GM18858 (cell line): ENCODE measurements around the gene LRP1.

Experiments
- ATAC-seq: cut with Tn5 transposase; IDR thresholded peaks from one replicate; pipeline ENCODE4 v1.9.1; 2021; ENCODE audit not compliant: unreplicated experiment

LRP1 gene

GRCh38 chr12:57152639-57153038, 24.4 kb downstream of the LRP1 start:
- ATAC-seq: no peak

GRCh38 chr12:57153415-57153997, 25.2 kb downstream of the LRP1 start:
- no peak for ATAC-seq

DNA sequence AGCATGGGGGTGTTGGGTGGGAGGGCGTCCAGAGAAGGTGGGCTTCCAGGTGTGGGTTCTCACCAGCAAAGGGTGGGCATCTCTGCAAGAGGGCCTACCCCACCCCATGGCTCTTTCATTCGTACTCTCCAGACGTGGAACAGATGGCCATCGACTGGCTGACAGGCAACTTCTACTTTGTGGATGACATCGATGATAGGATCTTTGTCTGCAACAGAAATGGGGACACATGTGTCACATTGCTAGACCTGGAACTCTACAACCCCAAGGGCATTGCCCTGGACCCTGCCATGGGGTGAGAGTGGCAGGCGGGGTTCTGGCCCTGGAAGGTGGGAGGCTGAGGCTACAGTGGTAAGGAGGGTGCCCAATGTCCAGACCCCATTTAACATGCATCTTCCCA, 25.8 kb downstream of the LRP1 start:
- no peak for ATAC-seq

DNA sequence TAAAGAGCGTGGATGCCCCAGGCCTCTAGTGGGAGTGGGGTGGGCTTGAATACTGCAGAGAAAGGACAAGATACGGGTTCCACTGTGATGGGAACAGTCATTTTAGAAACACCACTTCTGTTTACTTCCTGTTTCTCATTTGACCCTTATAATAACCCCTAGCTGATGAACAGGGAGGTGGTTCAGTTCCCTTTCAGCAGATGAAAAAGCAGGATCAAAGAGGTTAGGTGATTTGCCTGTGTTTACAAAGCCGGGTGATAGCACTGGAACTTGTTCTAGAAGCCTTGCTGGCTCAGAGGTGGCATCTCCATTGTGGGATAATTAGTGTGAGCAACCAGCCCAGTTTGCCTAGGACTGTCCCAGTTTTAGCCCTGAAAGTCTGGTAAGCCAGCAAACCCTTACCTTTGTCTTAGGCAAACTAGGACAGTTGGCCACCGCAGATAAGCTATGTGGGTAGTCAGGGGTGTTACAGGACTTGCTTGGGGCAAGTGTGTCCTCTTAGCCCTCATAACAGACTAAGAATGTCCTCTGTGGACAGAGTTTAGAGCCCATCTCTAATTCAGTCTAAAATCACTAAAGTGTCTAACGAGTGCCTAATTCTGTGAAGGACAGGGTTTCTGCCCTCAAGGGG, 26.6 kb downstream of the LRP1 start:
- no peak for ATAC-seq

GRCh38 chr12:57156701-57157403, 28.6 kb downstream of the LRP1 start:
- no peak for ATAC-seq

DNA sequence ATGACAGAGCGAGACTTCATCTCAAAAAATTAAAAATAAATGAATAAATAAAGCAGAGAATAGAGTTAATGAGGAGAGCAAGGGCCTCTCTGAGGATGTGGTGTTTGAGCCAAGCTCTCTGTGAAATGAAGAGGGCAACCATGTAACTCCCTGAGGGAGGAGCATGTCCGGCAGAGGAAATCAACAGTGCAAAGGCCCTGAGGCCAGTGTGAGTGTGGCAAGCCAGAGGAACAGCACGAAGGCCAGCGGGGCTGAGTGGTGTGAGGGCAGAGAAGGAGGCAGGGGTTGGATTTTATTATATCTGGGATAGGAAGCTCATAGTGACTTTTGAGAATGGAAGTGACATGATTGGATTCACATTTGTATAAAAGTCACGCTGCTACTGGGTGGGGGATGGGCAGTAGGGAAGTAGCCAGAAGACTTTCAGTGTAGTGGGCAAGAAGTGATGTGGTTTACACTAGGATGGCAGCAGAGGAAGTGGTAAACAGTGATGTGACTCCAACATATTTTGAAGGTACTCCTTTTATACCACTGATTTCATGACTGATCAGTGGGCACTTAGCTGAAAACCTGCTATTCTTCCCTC, 29.4 kb downstream of the LRP1 start:
- ATAC-seq: no peak

GRCh38 chr12:57158186-57158585, 29.9 kb downstream of the LRP1 start:
- no peak for ATAC-seq

DNA sequence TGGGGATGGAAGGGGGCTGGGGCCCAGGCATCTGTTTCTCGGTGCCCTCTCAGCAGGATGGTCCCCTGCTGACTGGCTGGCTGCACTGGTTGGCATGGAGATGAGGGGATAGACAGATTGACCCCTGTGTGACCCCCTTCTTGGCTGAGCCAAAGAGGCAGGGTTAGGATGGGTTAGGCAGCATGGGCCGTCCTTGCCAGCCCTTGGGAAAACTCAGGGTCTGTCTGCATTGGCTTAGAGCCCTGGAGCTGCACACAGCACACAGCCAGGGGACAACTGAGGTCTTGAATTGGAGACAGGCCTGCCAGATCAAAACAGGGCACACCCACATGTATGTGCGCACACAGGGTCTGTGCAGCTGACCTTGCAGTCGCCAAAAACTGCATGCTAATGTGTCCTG, 30.4 kb downstream of the LRP1 start:
- ATAC-seq: no peak

- no peak for ATAC-seq
Measured at GRCh38 chr12:57159311-57159710, 31.0 kb downstream of the LRP1 start.

DNA sequence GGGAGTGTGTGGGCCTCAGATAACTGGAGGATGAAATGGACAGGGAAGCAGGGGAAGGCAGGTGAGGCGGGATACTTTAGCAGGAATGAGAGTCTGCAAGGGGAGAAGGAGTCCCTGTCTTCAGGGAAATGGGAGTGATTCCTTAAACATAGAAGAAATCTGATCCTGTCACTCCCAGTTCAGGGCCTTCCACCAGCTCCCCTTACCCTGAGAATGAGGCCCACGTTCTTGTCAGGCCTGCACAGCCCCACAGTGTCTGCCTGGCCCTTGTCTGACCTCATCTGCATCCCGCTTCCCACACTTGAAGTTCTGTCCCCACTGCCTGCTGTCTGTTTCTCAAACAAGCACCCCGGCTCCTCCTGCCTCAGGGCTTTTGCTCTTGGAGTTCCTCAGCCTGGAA, 31.8 kb downstream of the LRP1 start:
- no peak for ATAC-seq

- no peak for ATAC-seq
Measured at GRCh38 chr12:57160741-57161140, 32.5 kb downstream of the LRP1 start.

DNA sequence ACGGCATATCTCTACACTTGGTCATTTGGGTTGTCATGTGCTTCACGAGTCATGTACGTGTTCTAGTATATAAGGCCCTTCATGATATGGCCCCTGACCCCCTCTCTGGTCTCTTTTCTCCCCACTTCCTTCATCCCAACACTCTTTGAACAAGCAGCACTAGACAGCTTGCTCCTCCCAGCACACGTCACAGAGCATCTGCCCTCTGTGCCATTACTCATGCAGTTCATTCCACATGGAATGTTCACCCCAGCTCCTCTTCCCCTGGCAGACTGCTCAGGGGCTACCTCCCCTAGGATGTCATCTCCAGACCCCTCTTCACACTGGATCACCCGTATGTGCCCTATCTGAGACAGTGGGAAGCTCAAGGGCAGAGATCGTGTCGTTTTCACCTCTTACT, 33.2 kb downstream of the LRP1 start:
- no peak for ATAC-seq

GRCh38 chr12:57162553-57163125, 34.4 kb downstream of the LRP1 start:
- ATAC-seq: no peak

GRCh38 chr12:57164454-57164853, 36.2 kb downstream of the LRP1 start:
- ATAC-seq: no peak

- no peak for ATAC-seq
Measured at GRCh38 chr12:57164966-57165625, 36.8 kb downstream of the LRP1 start.

- ATAC-seq: no peak
Measured at GRCh38 chr12:57165741-57166140, 37.5 kb downstream of the LRP1 start.

DNA sequence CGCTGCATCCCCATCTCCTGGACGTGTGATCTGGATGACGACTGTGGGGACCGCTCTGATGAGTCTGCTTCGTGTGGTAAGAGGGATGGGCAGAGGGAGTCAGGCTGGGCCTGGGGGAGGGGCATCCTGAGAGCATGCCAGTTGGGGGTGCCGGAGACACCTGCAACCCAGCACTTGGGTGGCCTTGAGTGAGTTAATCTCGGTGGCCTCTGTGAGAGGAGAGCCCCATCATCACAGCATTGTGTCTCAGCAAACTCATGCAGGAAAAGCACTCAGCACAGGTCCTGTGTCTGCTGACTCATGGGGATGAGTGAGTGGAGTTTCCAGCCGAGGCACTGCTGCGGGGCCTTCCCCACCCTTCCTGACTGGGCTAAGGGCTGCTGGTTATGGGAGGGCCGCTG, 38.7 kb downstream of the LRP1 start:
- no peak for ATAC-seq

DNA sequence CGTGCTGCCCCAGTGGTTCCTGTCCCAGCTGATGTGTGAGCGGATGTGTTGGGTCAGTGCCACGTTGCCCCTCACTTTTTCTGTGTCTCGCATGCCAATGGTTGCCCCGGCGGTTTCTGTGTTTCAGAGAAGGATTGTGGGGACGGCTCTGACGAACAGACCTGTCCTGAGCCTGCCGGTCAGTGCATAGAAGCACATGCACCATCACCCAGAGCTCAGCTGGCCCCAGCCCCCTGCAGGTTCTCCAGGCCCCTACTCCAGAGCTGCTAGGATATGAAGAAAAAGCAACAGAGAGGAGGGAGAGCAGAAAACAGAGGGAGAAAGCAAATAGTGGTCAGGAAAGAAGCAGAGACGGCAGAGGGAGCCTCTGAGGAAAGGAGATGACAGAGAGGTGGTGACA, 39.8 kb downstream of the LRP1 start:
- no peak for ATAC-seq

DNA sequence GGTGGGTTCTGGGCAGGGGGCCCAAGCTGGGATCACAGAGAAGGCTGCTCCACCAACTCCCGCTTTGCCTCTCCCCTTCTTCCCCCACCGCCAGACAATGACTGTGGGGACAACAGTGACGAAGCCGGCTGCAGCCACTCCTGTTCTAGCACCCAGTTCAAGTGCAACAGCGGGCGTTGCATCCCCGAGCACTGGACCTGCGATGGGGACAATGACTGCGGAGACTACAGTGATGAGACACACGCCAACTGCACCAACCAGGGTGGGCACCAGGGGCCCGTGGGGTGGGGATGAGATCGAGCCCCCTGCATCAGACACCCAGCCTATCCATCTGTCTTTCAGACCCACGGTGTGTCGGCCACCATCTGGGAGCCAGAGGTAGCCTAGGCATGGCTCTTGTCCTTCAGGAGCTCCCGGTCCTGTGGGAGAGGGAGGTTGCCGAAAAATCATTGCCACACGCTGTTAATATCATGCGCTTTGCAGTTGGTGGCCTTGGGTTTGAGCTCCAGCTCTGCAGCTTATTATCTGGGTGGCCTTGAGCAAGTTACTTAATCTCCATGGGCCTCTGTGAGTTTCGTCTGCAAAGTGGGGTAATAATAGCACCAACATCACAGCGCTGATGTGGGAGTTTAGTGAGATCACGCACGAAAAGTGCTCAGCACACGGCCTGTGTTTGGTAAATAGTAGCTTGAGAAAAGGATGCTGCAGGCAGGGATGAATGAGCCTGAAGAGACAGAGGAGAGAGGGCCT, 40.9 kb downstream of the LRP1 start:
- no peak for ATAC-seq

DNA sequence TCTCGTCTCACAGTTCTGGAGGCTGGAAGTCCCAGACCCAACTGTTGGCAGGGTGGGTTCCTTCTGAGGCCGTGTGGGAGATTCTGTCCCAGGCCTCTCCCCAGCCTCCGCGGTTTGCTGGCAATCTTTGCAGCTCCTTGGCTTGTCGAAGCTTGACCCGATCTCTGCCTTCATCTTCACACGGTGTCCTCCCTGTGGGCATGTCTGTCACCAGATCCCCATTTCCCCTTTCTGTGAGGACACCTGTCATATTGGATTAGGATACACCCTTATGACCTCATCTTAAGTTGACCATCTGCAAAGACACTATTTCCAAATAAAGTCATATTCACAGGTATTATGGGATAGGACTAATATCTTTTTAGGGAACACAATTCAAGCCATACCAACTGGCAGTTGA, 41.7 kb downstream of the LRP1 start:
- ATAC-seq: no peak

GRCh38 chr12:57170408-57170807, 42.1 kb downstream of the LRP1 start:
- ATAC-seq: no peak
